NCI-H524 treated with DMSO at 0.1 percent for 48 hours (cell line): ENCODE measurements around the gene RERE.
"Not testable (repeated sequence)": the region's sequence is repeated elsewhere in the genome, so short reads cannot be mapped to it uniquely, and the experiment has no call there.

ENCODE experiments used
- DNase-seq: peaks from one replicate; lab custom pipeline; 2025; lab: John Stamatoyannopoulos, UW

The RERE gene

GRCh38 chr1:8714173-8714572, 103.3 kb downstream of the RERE start:
- no peak for DNase-seq

GRCh38 chr1:8712413-8713231, 104.8 kb downstream of the RERE start:
- peak; percentile 51 for DNase-seq

GRCh38 chr1:8711873-8712412, 105.5 kb downstream of the RERE start:
- DNase-seq = no peak

- no peak for DNase-seq
These were observed 106.3 kb downstream of the RERE start for GRCh38 chr1:8711151-8711550.

GRCh38 chr1:8708259-8708658, 109.2 kb downstream of the RERE start:
- DNase-seq = no peak

- peak; percentile 95 for DNase-seq
These were observed 110.4 kb downstream of the RERE start for GRCh38 chr1:8706995-8707396.

- no peak for DNase-seq
These were observed 111.1 kb downstream of the RERE start for GRCh38 chr1:8706291-8706690.

- no peak for DNase-seq
These were observed 112.5 kb downstream of the RERE start for GRCh38 chr1:8704866-8705506.

GRCh38 chr1:8702850-8703810, 114.3 kb downstream of the RERE start:
- peak; percentile 82 for DNase-seq

GRCh38 chr1:8702472-8702849, 115.0 kb downstream of the RERE start:
- no peak for DNase-seq

GRCh38 chr1:8701794-8702471, 115.5 kb downstream of the RERE start:
- DNase-seq = no peak

- no peak for DNase-seq
These were observed 117.8 kb downstream of the RERE start for GRCh38 chr1:8699679-8700078.

- no peak for DNase-seq
These were observed 118.4 kb downstream of the RERE start for GRCh38 chr1:8698937-8699447.

- DNase-seq = no peak
These were observed 119.3 kb downstream of the RERE start for GRCh38 chr1:8698012-8698630.

- not testable (repeated sequence) for DNase-seq
These were observed 122.0 kb downstream of the RERE start for GRCh38 chr1:8695442-8695841.

GRCh38 chr1:8693107-8693506, 124.3 kb downstream of the RERE start:
- DNase-seq = no peak

- DNase-seq = no peak
These were observed 125.8 kb downstream of the RERE start for GRCh38 chr1:8691662-8692061.

- no peak for DNase-seq
These were observed 127.3 kb downstream of the RERE start for GRCh38 chr1:8690253-8690525.

- peak; percentile 93 for DNase-seq
These were observed 127.8 kb downstream of the RERE start for GRCh38 chr1:8689431-8690252.

- peak; percentile 64 for DNase-seq
These were observed 129.9 kb downstream of the RERE start for GRCh38 chr1:8687538-8687937.
